GM21528 (cell line): ENCODE results near the gene FAAP20.

ENCODE experiments used
- ATAC-seq: cut with Tn5 transposase; IDR thresholded peaks from one replicate; pipeline ENCODE4 v1.9.1; 2021; ENCODE audit warnings: mild to moderate bottlenecking, moderate library complexity; ENCODE audit not compliant: unreplicated experiment, low FRiP score

The FAAP20 gene

GRCh38 chr1:2230781-2231531, 36.4 kb upstream of the FAAP20 start:
- no peak for ATAC-seq

GRCh38 chr1:2229911-2230731, 35.5 kb upstream of the FAAP20 start:
- no peak for ATAC-seq

GRCh38 chr1:2229037-2229864, 34.7 kb upstream of the FAAP20 start:
- ATAC-seq, result no peak

- no peak for ATAC-seq
Measured at GRCh38 chr1:2228694-2229036, 34.1 kb upstream of the FAAP20 start.

- no peak for ATAC-seq
Measured at GRCh38 chr1:2228157-2228594, 33.6 kb upstream of the FAAP20 start, which contains the start of gene SKI. SKI (plus strand) TSS chr1:2228319; CDS start chr1:2228767, 448 bp downstream.

- peak; percentile 80 for ATAC-seq
Measured at GRCh38 chr1:2227346-2228156, 33.0 kb upstream of the FAAP20 start.

GRCh38 chr1:2226525-2227345, 32.2 kb upstream of the FAAP20 start:
- ATAC-seq, result no peak

GRCh38 chr1:2224631-2225428, 30.3 kb upstream of the FAAP20 start:
- no peak for ATAC-seq

GRCh38 chr1:2224170-2224584, 29.6 kb upstream of the FAAP20 start:
- ATAC-seq, result no peak

- no peak for ATAC-seq
Measured at GRCh38 chr1:2221271-2221670, 26.7 kb upstream of the FAAP20 start.

- ATAC-seq, result no peak
Measured at GRCh38 chr1:2216767-2217058, 22.1 kb upstream of the FAAP20 start.

- ATAC-seq, result no peak
Measured at GRCh38 chr1:2215909-2216766, 21.6 kb upstream of the FAAP20 start.

GRCh38 chr1:2215329-2215728, 20.8 kb upstream of the FAAP20 start:
- no peak for ATAC-seq

- ATAC-seq, result no peak
Measured at GRCh38 chr1:2214541-2215241, 20.1 kb upstream of the FAAP20 start.

- ATAC-seq, result no peak
Measured at GRCh38 chr1:2213576-2214505, 19.3 kb upstream of the FAAP20 start.
